K562 (cell line): ENCODE results near the gene EFCAB9. TPM values are rescaled to one million over a fixed set of nuclear protein-coding genes. Genes with fewer than 3 reads are reported as not detected.
A peak's percentile ranks its signal among the peaks of the same experiment; 100 is the strongest.

Source experiments
- ATF1 ChIP-seq, 2 experiments: fragments of 450-650 bp in 1 of 2; IDR thresholded peaks; 2 replicates each; pipeline ENCODE4 v1.6.1; 2016; ENCODE audit warnings: missing compliant biosample characterization in 1 of 2, missing genetic modification characterization in 1 of 2
- EP400 ChIP-seq: fragments of 450-650 bp; IDR thresholded peaks from 2 replicates; pipeline ENCODE4 v1.6.1; 2017; ENCODE audit warnings: antibody characterized with exemption, mild to moderate bottlenecking, moderate library complexity
- HDAC1 ChIP-seq, 2 experiments: fragments of 450-650 bp; IDR thresholded peaks; 2 replicates each; pipeline ENCODE4 v1.6.1; 2016 to 2017; ENCODE audit warnings: inconsistent platforms in 1 of 2, mild to moderate bottlenecking in 1 of 2, moderate library complexity in 1 of 2
- JUND ChIP-seq, 2 experiments: IDR thresholded peaks; 2 replicates in 1 of 2; 3 replicates in 1 of 2; pipeline ENCODE4 v1.6.1; 2011; ENCODE audit warnings: borderline replicate concordance in 2 of 2, low read depth in 2 of 2, low read length in 2 of 2, improper control_type of control experiment in 1 of 2, missing biosample characterization in 1 of 2, missing genetic modification characterization in 1 of 2, missing genetic modification reagents in 1 of 2
- MYC ChIP-seq, 2 experiments: fragments of 250-450 bp in 1 of 2; sonication (Bioruptor Pico) in 1 of 2; IDR thresholded peaks; 2 replicates each; pipeline versions ENCODE4 v1.5.1 to v1.6.1; 2012 to 2021; ENCODE audit warnings: low read depth in 2 of 2, borderline replicate concordance in 1 of 2, improper control_type of control experiment in 1 of 2, low read length in 1 of 2, mild to moderate bottlenecking in 1 of 2, moderate library complexity in 1 of 2
- POLR2G ChIP-seq: fragments of 200-400 bp; formaldehyde crosslinking; IDR thresholded peaks from 2 replicates; pipeline ENCODE4 v1.6.1; 2017; ENCODE audit warnings: low read depth, mild to moderate bottlenecking, antibody characterized with exemption, low read length, moderate library complexity
- PRDM10 ChIP-seq: fragments of 450-650 bp; IDR thresholded peaks from 2 replicates; pipeline ENCODE4 v1.6.1; 2018; ENCODE audit not compliant: partially characterized antibody
- RAD51 ChIP-seq: fragments of 450-650 bp; IDR thresholded peaks from 2 replicates; pipeline ENCODE4 v1.7.1; 2016; ENCODE audit warnings: low read depth, mild to moderate bottlenecking, borderline replicate concordance
- STAG1 ChIP-seq: sonication (generic); formaldehyde crosslinking; IDR thresholded peaks from 2 replicates; pipeline ENCODE4 v1.5.0; 2020; ENCODE audit warnings: missing genetic modification reagents, borderline replicate concordance
- TFAP4 ChIP-seq: sonication (generic); formaldehyde crosslinking; IDR thresholded peaks from 2 replicates; pipeline ENCODE4 v1.8.0; 2022; ENCODE audit warnings: missing genetic modification reagents, mild to moderate bottlenecking, moderate library complexity, borderline replicate concordance
- TOE1 ChIP-seq, 2 experiments: fragments of 450-650 bp in 1 of 2; sonication (generic) in 1 of 2; formaldehyde crosslinking in 1 of 2; IDR thresholded peaks; 2 replicates each; pipeline versions ENCODE4 v1.7.1 to v1.8.0; 2016 to 2022; ENCODE audit warnings: borderline replicate concordance in 2 of 2, mild to moderate bottlenecking in 2 of 2, antibody characterized with exemption in 1 of 2, inconsistent platforms in 1 of 2, low read depth in 1 of 2, missing genetic modification reagents in 1 of 2, moderate library complexity in 1 of 2
- YBX1 ChIP-seq: fragments of 450-650 bp; IDR thresholded peaks from 2 replicates; pipeline ENCODE4 v1.7.1; 2016; ENCODE audit warnings: mild to moderate bottlenecking
- ZNF24 ChIP-seq: fragments of 450-650 bp; IDR thresholded peaks from 2 replicates; pipeline ENCODE4 v1.6.1; 2016
- ZNF668 ChIP-seq: fragments of 250-450 bp; sonication (Bioruptor Pico); IDR thresholded peaks from 2 replicates; pipeline ENCODE4 v1.8.0; 2022; ENCODE audit warnings: mild to moderate bottlenecking, inconsistent platforms
- polyA plus RNA-seq, 8 experiments: library from polyadenylated mRNA; depleted of rRNA in 4 of 8; stranded (reverse) in 5 of 8; unstranded in 3 of 8; fragments of >200 nt; fragmentation: Nextera tagmentation in 2 of 8; fragmentation: Illumina TruSeq in 1 of 8; extraction: Ambion mirVana in 2 of 8; extraction: Trizol in 1 of 8; gene quantifications; 2 replicates each; pipeline versions ENCODE4 v1.2.1 to v1.2.3, GENCODE V29; 2011 to 2014; ENCODE audit warnings: inconsistent platforms in 1 of 8, missing spikeins in 1 of 8
- total RNA-seq, 7 experiments: library from RNA; depleted of rRNA in 6 of 7; stranded (reverse); fragments of >200 nt in 6 of 7; fragmentation: Illumina TruSeq in 2 of 7; extraction: Trizol in 2 of 7; gene quantifications; 2 replicates each; pipeline versions ENCODE4 v1.2.1 to v1.2.3, GENCODE V29; 2011 to 2021; ENCODE audit warnings: low replicate concordance in 1 of 7
- TF ChIP-seq, protein P1 (sequence below): sonication (generic); formaldehyde crosslinking; IDR thresholded peaks from 2 replicates; pipeline ENCODE4 v1.8.0; 2022; ENCODE audit warnings: mild to moderate bottlenecking, missing genetic modification reagents
- TF ChIP-seq, protein P2 (sequence below): fragments of 450-650 bp; IDR thresholded peaks from 2 replicates; pipeline ENCODE4 v1.7.0; 2016; ENCODE audit warnings: borderline replicate concordance

The EFCAB9 gene
- total and polyA plus RNA-seq, 9 of the 15 experiments (the other 6 are each of a cell fraction or from before 2014, with no cell fraction given): not detected

DNA sequence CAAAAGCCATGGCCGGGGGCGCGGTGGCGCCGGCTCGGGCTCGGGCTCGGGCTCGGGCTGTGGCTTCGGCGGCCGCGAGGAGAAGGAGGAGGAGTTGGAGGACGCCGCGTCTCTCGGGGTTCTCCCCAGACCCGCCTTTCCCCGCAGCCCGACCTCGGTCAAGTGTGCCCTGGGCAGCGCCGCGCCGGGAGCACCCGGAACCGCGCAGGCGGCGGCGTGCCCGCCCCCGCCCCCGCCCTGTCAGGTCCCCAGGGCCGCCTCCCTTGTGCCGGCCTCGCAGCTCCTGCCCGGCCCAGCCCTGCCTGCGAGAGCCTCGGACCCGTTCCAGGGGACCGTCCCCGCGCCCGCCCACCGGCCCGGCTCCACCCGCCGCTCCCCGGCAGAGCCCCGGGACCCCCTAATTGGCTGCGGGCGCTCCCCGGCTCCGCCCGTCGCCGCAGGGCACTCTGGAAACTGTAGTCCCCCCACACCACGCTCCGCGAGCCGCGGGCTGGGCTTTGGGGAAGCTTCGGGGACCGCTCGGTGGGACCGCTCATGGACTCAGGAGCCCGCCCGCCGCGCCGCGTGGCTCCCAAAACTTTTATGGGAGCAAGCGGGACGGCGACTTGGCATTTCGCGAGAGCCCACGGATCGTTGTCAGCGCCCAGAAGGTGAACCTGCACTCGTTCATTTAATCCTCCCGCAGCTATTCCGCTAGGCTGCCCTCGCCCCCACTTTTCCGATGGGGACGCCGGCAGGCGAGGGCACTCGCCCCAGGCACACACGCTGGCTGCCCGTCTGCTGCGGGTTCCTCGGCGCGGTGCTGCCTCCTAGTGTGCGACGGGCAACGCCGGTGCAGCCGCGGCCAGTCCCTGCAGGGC is 5.7 kb upstream of the EFCAB9 start, which contains the start of gene STK10 (continued):
- TF ChIP-seq HDAC1 (IDR thresholded peaks at IDR 0.05) (peak in 1 of 2 experiments; percentile 72; a peak in 2 of 4 replicates), EP400 (peak; percentile 69; the same call in 1 of the 2 replicates), ZNF668 (CRISPR knock-in tag) (no peak), YBX1 (no peak), MYC (IDR thresholded peaks at IDR 0.05; ENCODE audit: low read depth, low read length) (peak; percentile 67), MYC (CRISPR knock-in tag; IDR thresholded peaks at IDR 0.05; ENCODE audit: borderline replicate concordance, low read depth) (no peak), TFAP4 (CRISPR knock-in tag) (peak; percentile 65), ZNF24 (peak; percentile 47), JUND (IDR thresholded peaks at IDR 0.05; ENCODE audit: borderline replicate concordance, low read depth, low read length) (peak; percentile 38), JUND (tag; IDR thresholded peaks at IDR 0.05; ENCODE audit: borderline replicate concordance, low read depth, low read length) (no peak), PRDM10 (peak; percentile 43), TOE1 (IDR thresholded peaks at IDR 0.05; ENCODE audit: borderline replicate concordance) (0 out of 2 replicates have a peak, but pooled peaks have one; percentile 25), TOE1 (CRISPR knock-in tag; IDR thresholded peaks at IDR 0.05; ENCODE audit: borderline replicate concordance, low read depth) (no peak), POLR2G (peak; percentile 76), RAD51 (no peak), ATF1 (CRISPR knock-in tag; IDR thresholded peaks at IDR 0.05) (no peak), ATF1 (tag; IDR thresholded peaks at IDR 0.05) (peak; percentile 70), STAG1 (peak; percentile 84; the same call in 1 of the 2 replicates)
- TF ChIP-seq, protein P1, sequence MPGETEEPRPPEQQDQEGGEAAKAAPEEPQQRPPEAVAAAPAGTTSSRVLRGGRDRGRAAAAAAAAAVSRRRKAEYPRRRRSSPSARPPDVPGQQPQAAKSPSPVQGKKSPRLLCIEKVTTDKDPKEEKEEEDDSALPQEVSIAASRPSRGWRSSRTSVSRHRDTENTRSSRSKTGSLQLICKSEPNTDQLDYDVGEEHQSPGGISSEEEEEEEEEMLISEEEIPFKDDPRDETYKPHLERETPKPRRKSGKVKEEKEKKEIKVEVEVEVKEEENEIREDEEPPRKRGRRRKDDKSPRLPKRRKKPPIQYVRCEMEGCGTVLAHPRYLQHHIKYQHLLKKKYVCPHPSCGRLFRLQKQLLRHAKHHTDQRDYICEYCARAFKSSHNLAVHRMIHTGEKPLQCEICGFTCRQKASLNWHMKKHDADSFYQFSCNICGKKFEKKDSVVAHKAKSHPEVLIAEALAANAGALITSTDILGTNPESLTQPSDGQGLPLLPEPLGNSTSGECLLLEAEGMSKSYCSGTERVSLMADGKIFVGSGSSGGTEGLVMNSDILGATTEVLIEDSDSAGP (CRISPR knock-in tag): no peak
- TF ChIP-seq, protein P2, sequence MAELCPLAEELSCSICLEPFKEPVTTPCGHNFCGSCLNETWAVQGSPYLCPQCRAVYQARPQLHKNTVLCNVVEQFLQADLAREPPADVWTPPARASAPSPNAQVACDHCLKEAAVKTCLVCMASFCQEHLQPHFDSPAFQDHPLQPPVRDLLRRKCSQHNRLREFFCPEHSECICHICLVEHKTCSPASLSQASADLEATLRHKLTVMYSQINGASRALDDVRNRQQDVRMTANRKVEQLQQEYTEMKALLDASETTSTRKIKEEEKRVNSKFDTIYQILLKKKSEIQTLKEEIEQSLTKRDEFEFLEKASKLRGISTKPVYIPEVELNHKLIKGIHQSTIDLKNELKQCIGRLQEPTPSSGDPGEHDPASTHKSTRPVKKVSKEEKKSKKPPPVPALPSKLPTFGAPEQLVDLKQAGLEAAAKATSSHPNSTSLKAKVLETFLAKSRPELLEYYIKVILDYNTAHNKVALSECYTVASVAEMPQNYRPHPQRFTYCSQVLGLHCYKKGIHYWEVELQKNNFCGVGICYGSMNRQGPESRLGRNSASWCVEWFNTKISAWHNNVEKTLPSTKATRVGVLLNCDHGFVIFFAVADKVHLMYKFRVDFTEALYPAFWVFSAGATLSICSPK: no peak
